ENCODE measurements around the gene PATL2.

Gene PATL2

GRCh38 chr15:44738340-44738984, 27.3 kb upstream of the PATL2 start:
- no peak overlapping the region for H3K9ac ChIP-seq (ENCODE audit: low read depth, low read length)
- H2AFZ ChIP-seq (ENCODE audit: low read depth, low read length): no peak overlapping the region
- no peaks in the 10 kb centered on the region for H4K20me1 ChIP-seq (ENCODE audit: insufficient read depth, low read length)
- no peak overlapping the region for H3K4me2 ChIP-seq (ENCODE audit: insufficient read depth, low read length)
- no peaks in the 10 kb centered on the region for H3K27me3 ChIP-seq (ENCODE audit: insufficient read depth, low read length, poor library complexity)
- H3K36me3 ChIP-seq (ENCODE audit: insufficient read depth, low read length): no peaks in the 10 kb centered on the region
- ATAC-seq (ENCODE audit: insufficient read depth, low read depth): peak; percentile 27; the same call in 1 of the 3 replicates
- TF ChIP-seq EZH2 (IDR thresholded peaks at IDR 0.05; ENCODE audit: borderline replicate concordance, low read depth, low read length, severe bottlenecking) (no peak), CTCF (IDR thresholded peaks at IDR 0.05; ENCODE audit: borderline replicate concordance, extremely low read depth, low read length, poor library complexity, severe bottlenecking) (peak; percentile 77)
- no peak overlapping the region for H3K4me3 ChIP-seq (ENCODE audit: low read depth in 1 of 2, low read length in 2 of 2)
- H3K27ac ChIP-seq (ENCODE audit: low read length): no peak overlapping the region
- H3K79me2 ChIP-seq (ENCODE audit: insufficient read depth, low read length): no peaks in the 10 kb centered on the region
- DNase-seq: no peak
- H3K4me1 ChIP-seq (ENCODE audit: insufficient read depth, low read length): 0 out of 2 replicates have a peak, but pooled peaks cover 3% of the 10 kb centered on the region
- H3K9me3 ChIP-seq (ENCODE audit: insufficient read depth, low read length, severe bottlenecking): no peaks in the 10 kb centered on the region

- no peak for ATAC-seq (ENCODE audit: insufficient read depth, low read depth)
- H2AFZ ChIP-seq (ENCODE audit: low read depth, low read length): no peak within 1 kb of the TSS
- H3K9ac ChIP-seq (ENCODE audit: low read depth, low read length): no peak within 1 kb of the TSS
- no peaks in the 10 kb centered on the region for H4K20me1 ChIP-seq (ENCODE audit: insufficient read depth, low read length)
- no peak within 1 kb of the TSS for H3K4me3 ChIP-seq (ENCODE audit: low read depth in 1 of 2, low read length in 2 of 2)
- H3K27me3 ChIP-seq (ENCODE audit: insufficient read depth, low read length, poor library complexity): no peaks in the 10 kb centered on the region
- no peak for TF ChIP-seq CTCF (IDR thresholded peaks at IDR 0.05; ENCODE audit: borderline replicate concordance, extremely low read depth, low read length, poor library complexity, severe bottlenecking)
- TF ChIP-seq EZH2 (IDR thresholded peaks at IDR 0.05; ENCODE audit: borderline replicate concordance, low read depth, low read length, severe bottlenecking): no peak
- H3K36me3 ChIP-seq (ENCODE audit: insufficient read depth, low read length): 0 out of 2 replicates have a peak, but pooled peaks cover 6% of the 10 kb centered on the region
- no peak within 1 kb of the TSS for H3K27ac ChIP-seq (ENCODE audit: low read length)
- H3K4me1 ChIP-seq (ENCODE audit: insufficient read depth, low read length): 0 out of 2 replicates have a peak, but pooled peaks cover 3% of the 10 kb centered on the region
- DNase-seq: no peak
- no peak within 1 kb of the TSS for H3K4me2 ChIP-seq (ENCODE audit: insufficient read depth, low read length)
- no peaks in the 10 kb centered on the region for H3K9me3 ChIP-seq (ENCODE audit: insufficient read depth, low read length, severe bottlenecking)
- H3K79me2 ChIP-seq (ENCODE audit: insufficient read depth, low read length): no peaks in the 10 kb centered on the region
These were observed 25.1 kb upstream of the PATL2 start, which contains the start of gene TRIM69 for GRCh38 chr15:44736181-44736765. TSS of gene TRIM69 (plus strand) at chr15:44736528. CDS start at chr15:44736705, 177 bp downstream.

GRCh38 chr15:44735482-44736180, 24.5 kb upstream of the PATL2 start:
- H3K27ac ChIP-seq (ENCODE audit: low read length): no peak overlapping the region
- no peak overlapping the region for H2AFZ ChIP-seq (ENCODE audit: low read depth, low read length)
- no peak overlapping the region for H3K4me2 ChIP-seq (ENCODE audit: insufficient read depth, low read length)
- no peak for ATAC-seq (ENCODE audit: insufficient read depth, low read depth)
- no peaks in the 10 kb centered on the region for H4K20me1 ChIP-seq (ENCODE audit: insufficient read depth, low read length)
- no peak overlapping the region for H3K9ac ChIP-seq (ENCODE audit: low read depth, low read length)
- DNase-seq: no peak
- H3K36me3 ChIP-seq (ENCODE audit: insufficient read depth, low read length): 0 out of 2 replicates have a peak, but pooled peaks cover 7% of the 10 kb centered on the region
- no peaks in the 10 kb centered on the region for H3K27me3 ChIP-seq (ENCODE audit: insufficient read depth, low read length, poor library complexity)
- no peaks in the 10 kb centered on the region for H3K79me2 ChIP-seq (ENCODE audit: insufficient read depth, low read length)
- no peaks in the 10 kb centered on the region for H3K9me3 ChIP-seq (ENCODE audit: insufficient read depth, low read length, severe bottlenecking)
- peaks cover 5% of the 10 kb centered on the region; the same call in 1 of the 2 replicates for H3K4me1 ChIP-seq (ENCODE audit: insufficient read depth, low read length)
- no peak overlapping the region for H3K4me3 ChIP-seq (ENCODE audit: low read depth in 1 of 2, low read length in 2 of 2)
- TF ChIP-seq EZH2 (IDR thresholded peaks at IDR 0.05; ENCODE audit: borderline replicate concordance, low read depth, low read length, severe bottlenecking) (no peak), CTCF (IDR thresholded peaks at IDR 0.05; ENCODE audit: borderline replicate concordance, extremely low read depth, low read length, poor library complexity, severe bottlenecking) (no peak)
